SK-N-SH (cell line): Measurements from ENCODE around the gene NUFIP2. TPM values are rescaled to one million over a fixed set of nuclear protein-coding genes. Genes with fewer than 3 reads are reported as not detected.
A peak's percentile ranks its signal among the peaks of the same experiment; 100 is the strongest.

Experiments used
- CTCF ChIA-PET: fragments of 300-600, 350-600 bp; formaldehyde crosslinking; extraction: SDS; loops from one replicate; lab custom pipeline; 2021; lab: Yijun Ruan, JAX
- POLR2A ChIA-PET: fragments of 350-600 bp; sonication (Branson Sonifier 250); formaldehyde crosslinking; extraction: SDS; loops from one replicate; lab custom pipeline; 2020; ENCODE audit warnings: antibody characterized with exemption, inconsistent platforms; lab: Yijun Ruan, JAX
- DNase-seq: peaks from one replicate; pipeline ENCODE4 v3.0.0; 2012
- H2AFZ ChIP-seq: fragments of 200-600 bp; sonication (generic); 2 replicates; pipeline ENCODE4 v1.8.1; 2016; ENCODE audit warnings: antibody characterized with exemption, mild to moderate bottlenecking, low read depth
- H3F3A ChIP-seq: fragments of 200-600 bp; sonication (generic); replicated peaks from 2 replicates; pipeline ENCODE3; 2016; ENCODE audit warnings: antibody characterized with exemption, mild to moderate bottlenecking; ENCODE audit not compliant: insufficient read depth
- H3K27ac ChIP-seq, 2 experiments: fragments of 200-500 bp in 1 of 2; fragments of 200-600 bp in 1 of 2; sonication (Bioruptor generic) in 1 of 2; sonication (generic), shearing (Covaris generic) in 1 of 2; 2 replicates each; pipeline versions ENCODE4 v1.5.1 to v1.6.1; 2014 to 2016; ENCODE audit warnings: low read depth in 2 of 2, inconsistent platforms in 1 of 2, low read length in 1 of 2, mild to moderate bottlenecking in 1 of 2, mixed read lengths in 1 of 2
- H3K27me3 ChIP-seq: fragments of 200-600 bp; sonication (generic), shearing (Covaris generic); 2 replicates; pipeline ENCODE4 v1.6.1; 2016; ENCODE audit warnings: mixed run types; ENCODE audit not compliant: insufficient read depth
- H3K36me3 ChIP-seq, 2 experiments: fragments of 200-500 bp in 1 of 2; fragments of 200-600 bp in 1 of 2; sonication (Bioruptor generic) in 1 of 2; sonication (generic) in 1 of 2; replicated peaks in 1 of 2; 2 replicates each; pipeline versions ENCODE3 to v1.5.1; 2014 to 2016; ENCODE audit warnings: low read length in 1 of 2, mild to moderate bottlenecking in 1 of 2; ENCODE audit not compliant: insufficient read depth in 2 of 2, control insufficient read depth in 1 of 2
- H3K4me1 ChIP-seq, 2 experiments: fragments of 200-500 bp in 1 of 2; fragments of 200-600 bp in 1 of 2; sonication (Bioruptor generic) in 1 of 2; sonication (generic), shearing (Covaris generic) in 1 of 2; 2 replicates each; pipeline versions ENCODE4 v1.5.1 to v1.6.1; 2014 to 2016; ENCODE audit warnings: low read depth in 1 of 2, low read length in 1 of 2, mixed run types in 1 of 2; ENCODE audit not compliant: insufficient read depth in 2 of 2, control insufficient read depth in 1 of 2
- H3K4me2 ChIP-seq: fragments of 200-600 bp; sonication (generic), shearing (Covaris generic); 2 replicates; pipeline ENCODE4 v1.6.1; 2017; ENCODE audit warnings: mixed run types
- H3K4me3 ChIP-seq, 2 experiments: fragments of 200-500 bp in 1 of 2; fragments of 200-600 bp in 1 of 2; sonication (Bioruptor generic) in 1 of 2; sonication (generic), shearing (Covaris generic) in 1 of 2; 2 replicates each; pipeline versions ENCODE4 v1.5.1 to v1.8.1; 2014 to 2016; ENCODE audit warnings: low read depth in 2 of 2, inconsistent platforms in 1 of 2, low read length in 1 of 2, mild to moderate bottlenecking in 1 of 2, mixed read lengths in 1 of 2, moderate library complexity in 1 of 2
- H3K79me2 ChIP-seq: fragments of 200-600 bp; sonication (generic); 2 replicates; pipeline ENCODE4 v1.8.1; 2017; ENCODE audit warnings: mild to moderate bottlenecking; ENCODE audit not compliant: insufficient read depth
- H3K9ac ChIP-seq: fragments of 200-600 bp; sonication (generic); 2 replicates; pipeline ENCODE4 v1.6.1; 2017; ENCODE audit warnings: mixed run types
- H3K9me2 ChIP-seq: fragments of 200-600 bp; sonication (generic); 2 replicates; pipeline ENCODE4 v1.6.1; 2017; ENCODE audit warnings: mixed run types
- H3K9me3 ChIP-seq: fragments of 200-600 bp; sonication (generic); 2 replicates; pipeline ENCODE4 v1.6.1; 2017; ENCODE audit warnings: mixed run types, mild to moderate bottlenecking, moderate library complexity
- H4K20me1 ChIP-seq: fragments of 200-600 bp; sonication (generic); 2 replicates; pipeline ENCODE4 v1.6.1; 2017; ENCODE audit warnings: mild to moderate bottlenecking, mixed run types; ENCODE audit not compliant: insufficient read depth
- CTCF ChIP-seq: fragments of 200-600 bp; sonication (generic); IDR thresholded peaks from 2 replicates; pipeline ENCODE4 v1.6.1; 2017; ENCODE audit warnings: antibody characterized with exemption, mild to moderate bottlenecking, moderate library complexity
- ELF1 ChIP-seq: IDR thresholded peaks from 2 replicates; pipeline ENCODE4 v1.4.0; 2012
- EP300 ChIP-seq, 2 experiments: IDR thresholded peaks; 2 replicates each; pipeline versions ENCODE4 v1.4.0 to v1.6.1; 2012; ENCODE audit warnings: borderline replicate concordance in 1 of 2, low read depth in 1 of 2, low read length in 1 of 2
- EZH2phosphoT487 ChIP-seq: fragments of 200-600 bp; sonication (generic); IDR thresholded peaks from 2 replicates; pipeline ENCODE4 v1.6.1; 2017; ENCODE audit warnings: low read depth, mixed run types, mild to moderate bottlenecking, antibody characterized with exemption, moderate library complexity, borderline replicate concordance
- FOSL2 ChIP-seq: IDR thresholded peaks from 2 replicates; pipeline ENCODE4 v1.4.0; 2012; ENCODE audit warnings: low read depth, mild to moderate bottlenecking, moderate library complexity, borderline replicate concordance
- FOXJ3 ChIP-seq: sonication (generic); formaldehyde crosslinking; IDR thresholded peaks from 2 replicates; pipeline ENCODE4 v1.5.1; 2020; ENCODE audit warnings: mild to moderate bottlenecking, missing genetic modification reagents
- FOXM1 ChIP-seq: IDR thresholded peaks from 2 replicates; pipeline ENCODE4 v1.4.0; 2012; ENCODE audit warnings: low read depth, mild to moderate bottlenecking
- GATA2 ChIP-seq: sonication (generic); formaldehyde crosslinking; IDR thresholded peaks from 2 replicates; pipeline ENCODE4 v1.5.0; 2020; ENCODE audit warnings: mild to moderate bottlenecking, missing genetic modification reagents
- JUND ChIP-seq: IDR thresholded peaks from 2 replicates; pipeline ENCODE4 v1.4.0; 2012
- MEF2A ChIP-seq: IDR thresholded peaks from 2 replicates; pipeline ENCODE4 v1.4.0; 2012; ENCODE audit warnings: low read depth, borderline replicate concordance
- MXI1 ChIP-seq: IDR thresholded peaks from 2 replicates; pipeline ENCODE4 v1.6.1; 2012; ENCODE audit warnings: mild to moderate bottlenecking, low read depth, low read length, improper control_type of control experiment
- NFIC ChIP-seq: IDR thresholded peaks from 2 replicates; pipeline ENCODE4 v1.4.0; 2012; ENCODE audit warnings: borderline replicate concordance
- NRF1 ChIP-seq: IDR thresholded peaks from 2 replicates; pipeline ENCODE4 v1.6.1; 2012; ENCODE audit warnings: low read depth, mild to moderate bottlenecking, low read length
- RAD21 ChIP-seq: IDR thresholded peaks from 2 replicates; pipeline ENCODE4 v1.6.1; 2012; ENCODE audit warnings: mild to moderate bottlenecking, low read length
- RCOR1 ChIP-seq: fragments of 150-350 bp; IDR thresholded peaks from 2 replicates; pipeline ENCODE4 v1.6.1; 2017; ENCODE audit warnings: antibody characterized with exemption, low read length
- RXRA ChIP-seq: IDR thresholded peaks from 2 replicates; pipeline ENCODE4 v1.4.0; 2012; ENCODE audit warnings: low read depth, mild to moderate bottlenecking, borderline replicate concordance
- SIN3A ChIP-seq: IDR thresholded peaks from 2 replicates; pipeline ENCODE4 v1.6.1; 2012; ENCODE audit warnings: low read depth, mild to moderate bottlenecking, low read length, moderate library complexity, borderline replicate concordance
- SMC3 ChIP-seq: IDR thresholded peaks from 2 replicates; pipeline ENCODE4 v1.6.1; 2012; ENCODE audit warnings: low read depth, low read length, improper control_type of control experiment
- TAF1 ChIP-seq: IDR thresholded peaks from 2 replicates; pipeline ENCODE4 v1.6.1; 2012; ENCODE audit warnings: low read depth, mild to moderate bottlenecking, low read length, moderate library complexity, borderline replicate concordance
- TCF12 ChIP-seq: IDR thresholded peaks from 2 replicates; pipeline ENCODE4 v1.4.0; 2012
- TEAD4 ChIP-seq: IDR thresholded peaks from 2 replicates; pipeline ENCODE4 v1.4.0; 2012; ENCODE audit warnings: mild to moderate bottlenecking, borderline replicate concordance; ENCODE audit not compliant: insufficient read depth
- USF2 ChIP-seq: fragments of 150-350 bp; IDR thresholded peaks from 2 replicates; pipeline ENCODE4 v1.6.1; 2017; ENCODE audit warnings: antibody characterized with exemption, low read length, low read depth, borderline replicate concordance
- YY1 ChIP-seq: IDR thresholded peaks from 2 replicates; pipeline ENCODE4 v1.4.0; 2012; ENCODE audit warnings: low read depth, mild to moderate bottlenecking
- whole genome bisulfite sequencing: methylation state at CpG from one replicate; pipeline ENCODE4 v1.1.6; 2017; ENCODE audit warnings: low lambda C conversion rate; 5-methylcytosine and 5-hydroxymethylcytosine counted together
- polyA plus RNA-seq, 3 experiments: library from polyadenylated mRNA; depleted of rRNA; stranded (reverse); fragments of >200 nt; gene quantifications; 2 replicates each; pipeline ENCODE4 v1.2.3, GENCODE V29; 2012
- TF ChIP-seq, protein P1 (sequence below): fragments of 150-350 bp; IDR thresholded peaks from 2 replicates; pipeline ENCODE4 v1.6.1; 2016; ENCODE audit warnings: mild to moderate bottlenecking, low read depth, low read length
- TF ChIP-seq, protein P2 (sequence below): IDR thresholded peaks from 2 replicates; pipeline ENCODE4 v1.6.1; 2012; ENCODE audit warnings: mild to moderate bottlenecking, low read depth, low read length, moderate library complexity
- TF ChIP-seq, protein P3 (sequence below): IDR thresholded peaks from 2 replicates; pipeline ENCODE4 v1.4.0; 2012; ENCODE audit warnings: low read depth

The NUFIP2 gene
- polyA plus RNA-seq, 1 of the 3 experiments (the other 2 are of a cell fraction), result 9.0 TPM

DNA sequence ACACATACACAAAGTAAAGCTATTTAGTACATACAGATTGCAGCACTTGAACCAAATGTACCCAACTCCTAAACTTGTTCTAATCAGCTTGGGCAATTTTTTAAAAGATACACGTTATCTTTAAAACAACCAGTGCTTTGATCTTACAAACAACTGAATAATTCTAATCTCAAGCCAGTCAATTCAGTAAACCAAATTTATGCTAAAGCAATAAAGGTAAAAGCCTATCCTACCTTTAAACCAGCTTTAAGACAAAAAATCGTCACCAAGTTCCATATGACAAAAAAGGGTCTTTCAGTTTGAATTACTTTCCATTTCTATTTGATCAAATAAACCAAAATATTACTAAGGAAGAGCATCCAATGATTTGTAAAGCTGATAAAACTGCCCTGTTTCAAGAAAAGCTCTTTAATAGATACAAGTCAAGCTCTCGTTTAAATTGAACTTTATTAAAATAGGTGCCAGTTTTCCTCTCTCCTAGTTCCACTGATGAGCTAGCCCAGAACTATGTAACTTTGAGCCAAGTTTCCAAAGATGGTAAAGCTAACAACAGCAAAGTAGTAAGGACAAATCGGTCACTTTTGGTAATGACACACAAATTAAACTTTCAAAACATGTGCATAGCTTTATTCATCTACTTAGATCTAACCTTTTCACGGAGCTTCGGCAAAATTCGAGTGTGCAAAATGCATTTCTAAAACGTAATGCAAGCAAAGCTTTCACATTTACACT is 37.0 kb downstream of the NUFIP2 start:
- POLR2A ChIA-PET, result interaction anchor here (0.9 kb wide), 1 partner anchor 36 kb away, joined by 6 read pairs; no protein-coding TSS in a partner anchor
- H3K4me1 ChIP-seq, result peaks cover 0 to 40% of the 10 kb centered on the region in 2 experiments; a peak in 2 of 4 replicates
- TF ChIP-seq, protein P1, sequence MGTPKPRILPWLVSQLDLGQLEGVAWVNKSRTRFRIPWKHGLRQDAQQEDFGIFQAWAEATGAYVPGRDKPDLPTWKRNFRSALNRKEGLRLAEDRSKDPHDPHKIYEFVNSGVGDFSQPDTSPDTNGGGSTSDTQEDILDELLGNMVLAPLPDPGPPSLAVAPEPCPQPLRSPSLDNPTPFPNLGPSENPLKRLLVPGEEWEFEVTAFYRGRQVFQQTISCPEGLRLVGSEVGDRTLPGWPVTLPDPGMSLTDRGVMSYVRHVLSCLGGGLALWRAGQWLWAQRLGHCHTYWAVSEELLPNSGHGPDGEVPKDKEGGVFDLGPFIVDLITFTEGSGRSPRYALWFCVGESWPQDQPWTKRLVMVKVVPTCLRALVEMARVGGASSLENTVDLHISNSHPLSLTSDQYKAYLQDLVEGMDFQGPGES, result no peak
- TF ChIP-seq GATA2 (CRISPR knock-in tag), result no peak
- TF ChIP-seq NRF1, result no peak
- no peak for TF ChIP-seq CTCF
- no peak for TF ChIP-seq RXRA
- no peak for TF ChIP-seq SMC3
- no peak for TF ChIP-seq TAF1
- TF ChIP-seq TEAD4, result no peak
- TF ChIP-seq MEF2A, result no peak
- no peak for TF ChIP-seq EP300 (IDR thresholded peaks at IDR 0.05; ENCODE audit: borderline replicate concordance in 1 of 2, low read depth in 1 of 2, low read length in 1 of 2)
- no peak for TF ChIP-seq FOXJ3
- TF ChIP-seq MXI1, result no peak
- TF ChIP-seq USF2, result no peak
- no peak for TF ChIP-seq FOXM1
- no peak for TF ChIP-seq YY1
- TF ChIP-seq, protein P2, sequence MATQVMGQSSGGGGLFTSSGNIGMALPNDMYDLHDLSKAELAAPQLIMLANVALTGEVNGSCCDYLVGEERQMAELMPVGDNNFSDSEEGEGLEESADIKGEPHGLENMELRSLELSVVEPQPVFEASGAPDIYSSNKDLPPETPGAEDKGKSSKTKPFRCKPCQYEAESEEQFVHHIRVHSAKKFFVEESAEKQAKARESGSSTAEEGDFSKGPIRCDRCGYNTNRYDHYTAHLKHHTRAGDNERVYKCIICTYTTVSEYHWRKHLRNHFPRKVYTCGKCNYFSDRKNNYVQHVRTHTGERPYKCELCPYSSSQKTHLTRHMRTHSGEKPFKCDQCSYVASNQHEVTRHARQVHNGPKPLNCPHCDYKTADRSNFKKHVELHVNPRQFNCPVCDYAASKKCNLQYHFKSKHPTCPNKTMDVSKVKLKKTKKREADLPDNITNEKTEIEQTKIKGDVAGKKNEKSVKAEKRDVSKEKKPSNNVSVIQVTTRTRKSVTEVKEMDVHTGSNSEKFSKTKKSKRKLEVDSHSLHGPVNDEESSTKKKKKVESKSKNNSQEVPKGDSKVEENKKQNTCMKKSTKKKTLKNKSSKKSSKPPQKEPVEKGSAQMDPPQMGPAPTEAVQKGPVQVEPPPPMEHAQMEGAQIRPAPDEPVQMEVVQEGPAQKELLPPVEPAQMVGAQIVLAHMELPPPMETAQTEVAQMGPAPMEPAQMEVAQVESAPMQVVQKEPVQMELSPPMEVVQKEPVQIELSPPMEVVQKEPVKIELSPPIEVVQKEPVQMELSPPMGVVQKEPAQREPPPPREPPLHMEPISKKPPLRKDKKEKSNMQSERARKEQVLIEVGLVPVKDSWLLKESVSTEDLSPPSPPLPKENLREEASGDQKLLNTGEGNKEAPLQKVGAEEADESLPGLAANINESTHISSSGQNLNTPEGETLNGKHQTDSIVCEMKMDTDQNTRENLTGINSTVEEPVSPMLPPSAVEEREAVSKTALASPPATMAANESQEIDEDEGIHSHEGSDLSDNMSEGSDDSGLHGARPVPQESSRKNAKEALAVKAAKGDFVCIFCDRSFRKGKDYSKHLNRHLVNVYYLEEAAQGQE, result no peak
- no peak for TF ChIP-seq EZH2phosphoT487
- TF ChIP-seq, protein P3, sequence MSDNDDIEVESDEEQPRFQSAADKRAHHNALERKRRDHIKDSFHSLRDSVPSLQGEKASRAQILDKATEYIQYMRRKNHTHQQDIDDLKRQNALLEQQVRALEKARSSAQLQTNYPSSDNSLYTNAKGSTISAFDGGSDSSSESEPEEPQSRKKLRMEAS, result 0 out of 2 replicates have a peak, but pooled peaks have one; percentile 21
- 0 out of 2 replicates have a peak, but pooled peaks have one; percentile 19 for TF ChIP-seq TCF12
- TF ChIP-seq RAD21, result no peak
- TF ChIP-seq RCOR1, result no peak
- TF ChIP-seq ELF1, result no peak
- TF ChIP-seq SIN3A, result no peak
- TF ChIP-seq JUND, result peak; percentile 34
- peak; percentile 30; the same call in 1 of the 2 replicates for TF ChIP-seq FOSL2
- TF ChIP-seq NFIC, result peak; percentile 69

More for the DNA sequence above, 37.0 kb downstream of the NUFIP2 start:
- Histone ChIP-seq H3K36me3 (peaks cover 34 to 39% of the 10 kb centered on the region in 2 experiments), H3K4me2 (peak overlapping the region; percentile 54), H3K27me3 (no peaks in the 10 kb centered on the region), H4K20me1 (peaks cover 13% of the 10 kb centered on the region), H3K9ac (peak overlapping the region; percentile 12; the same call in 1 of the 2 replicates), H3K4me3 (peak overlapping the region in 1 of 2 experiments; percentile 1; a peak in 1 of 4 replicates), H3K27ac (peak overlapping the region in 1 of 2 experiments; percentile 57; a peak in 3 of 4 replicates), H3F3A (peaks cover 47% of the 10 kb centered on the region), H2AFZ (no peak overlapping the region), H3K9me3 (no peaks in the 10 kb centered on the region), H3K9me2 (no peaks in the 10 kb centered on the region), H3K79me2 (peaks cover 57% of the 10 kb centered on the region)
- no peak for DNase-seq
- CTCF ChIA-PET, result interaction anchor here (0.7 to 3.4 kb wide), 8 partner anchors 14 to 291 kb away, joined by 3 to 13 read pairs (median 5); no protein-coding TSS in a partner anchor
- WGBS, result 51% methylated on average over 8 of the region's 8 CpGs
